ENCODE results near the gene NAA16.

- no peak for TF ChIP-seq EZH2 (IDR thresholded peaks at IDR 0.05; ENCODE audit: low read length, unreplicated experiment)
- no peak for TF ChIP-seq CTCF (conservative IDR thresholded peaks at IDR 0.05; ENCODE audit: low read depth, low read length)
Observed at GRCh38 chr13:41304551-41304950, 6.5 kb upstream of the NAA16 start.
